ENCODE data around the gene GSN. TPM values are rescaled to one million over a fixed set of nuclear protein-coding genes. Genes with fewer than 3 reads are reported as not detected.
A peak's percentile ranks its signal among the peaks of the same experiment; 100 is the strongest.

The GSN gene
- total RNA-seq, 1 experiment from 2014 or later, result 278 TPM

DNA sequence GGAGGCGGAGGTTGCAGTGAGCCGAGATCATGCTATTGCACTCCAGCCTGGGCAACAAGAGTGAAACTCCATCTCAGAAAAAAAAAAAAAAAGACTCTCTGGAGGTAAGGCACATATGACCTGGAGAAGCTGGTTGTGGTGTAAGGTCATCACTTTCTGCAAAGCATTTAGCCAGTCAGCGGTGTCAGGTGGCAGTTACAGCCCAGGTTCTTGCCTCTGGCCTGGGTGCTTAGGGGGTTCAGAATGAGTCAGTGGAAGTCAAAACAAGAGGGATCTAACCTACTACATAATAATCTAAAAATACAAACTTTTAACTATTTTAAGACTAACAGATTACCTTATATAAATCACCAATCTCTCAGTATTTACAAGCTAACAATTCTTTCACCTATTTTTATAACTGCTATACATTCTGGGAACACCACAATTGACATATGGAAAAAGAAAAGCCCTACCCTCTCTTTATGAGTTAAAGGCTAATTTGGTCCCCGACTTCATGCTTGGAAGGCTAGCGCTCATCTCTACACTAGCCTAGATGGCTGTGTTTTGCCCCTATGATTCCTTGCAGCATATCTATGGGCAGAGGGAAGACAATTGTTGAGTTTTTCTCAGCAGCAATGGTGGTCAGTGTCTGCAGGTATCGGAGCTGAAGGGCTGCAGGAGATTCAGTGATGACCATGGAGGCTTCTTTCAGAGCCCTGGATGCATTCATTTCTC, 72.9 kb downstream of the GSN start:
- TSS peak; percentile 80 for BruUV-seq (replicated peaks)
- POLR2A ChIA-PET, result no interaction called here
- ATAC-seq, result no peak

DNA sequence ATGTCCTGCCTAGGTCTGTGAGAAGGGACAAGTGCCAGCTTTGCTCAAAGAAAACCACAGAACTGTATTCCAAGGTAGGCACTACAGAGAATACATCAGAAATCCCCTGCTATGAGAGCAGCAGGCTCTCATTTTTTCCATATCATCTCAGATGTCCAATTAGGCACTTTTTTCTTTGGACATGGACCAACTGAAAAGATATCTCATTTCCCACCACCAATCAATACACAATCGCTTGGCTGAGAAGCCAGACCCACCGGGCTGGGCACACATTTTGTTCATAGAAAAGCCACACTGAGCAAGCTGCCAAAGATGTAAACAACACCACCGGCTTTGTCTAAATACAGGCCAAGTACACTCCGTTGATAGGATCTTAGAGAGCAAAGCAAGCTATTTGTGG, 76.2 kb downstream of the GSN start:
- no peak overlapping the region for H3K4me3 ChIP-seq (ENCODE audit: low read depth in 2 of 2, low read length in 2 of 2)
- in situ Hi-C loops (cut with HindIII; ENCODE audit: low pct_unique_long_range_greater_than_20kb, low sequenced_read_pairs), result no loop called here
- ChIA-PET POLR2A (interaction anchor here (0.5 kb wide), 1 partner anchor 17 kb away, joined by 13 read pairs; no protein-coding TSS in a partner anchor), CTCF (no interaction called here)
- TF ChIP-seq SIN3A (IDR thresholded peaks at IDR 0.05; ENCODE audit: borderline replicate concordance, insufficient read depth, low read depth, low read length) (no peak), POLR2AphosphoS5 (IDR thresholded peaks at IDR 0.05; ENCODE audit: low read depth, low read length) (no peak), TCF7L2 (IDR thresholded peaks at IDR 0.05; ENCODE audit: low read depth, low read length) (no peak)
- TF ChIP-seq, protein P1, sequence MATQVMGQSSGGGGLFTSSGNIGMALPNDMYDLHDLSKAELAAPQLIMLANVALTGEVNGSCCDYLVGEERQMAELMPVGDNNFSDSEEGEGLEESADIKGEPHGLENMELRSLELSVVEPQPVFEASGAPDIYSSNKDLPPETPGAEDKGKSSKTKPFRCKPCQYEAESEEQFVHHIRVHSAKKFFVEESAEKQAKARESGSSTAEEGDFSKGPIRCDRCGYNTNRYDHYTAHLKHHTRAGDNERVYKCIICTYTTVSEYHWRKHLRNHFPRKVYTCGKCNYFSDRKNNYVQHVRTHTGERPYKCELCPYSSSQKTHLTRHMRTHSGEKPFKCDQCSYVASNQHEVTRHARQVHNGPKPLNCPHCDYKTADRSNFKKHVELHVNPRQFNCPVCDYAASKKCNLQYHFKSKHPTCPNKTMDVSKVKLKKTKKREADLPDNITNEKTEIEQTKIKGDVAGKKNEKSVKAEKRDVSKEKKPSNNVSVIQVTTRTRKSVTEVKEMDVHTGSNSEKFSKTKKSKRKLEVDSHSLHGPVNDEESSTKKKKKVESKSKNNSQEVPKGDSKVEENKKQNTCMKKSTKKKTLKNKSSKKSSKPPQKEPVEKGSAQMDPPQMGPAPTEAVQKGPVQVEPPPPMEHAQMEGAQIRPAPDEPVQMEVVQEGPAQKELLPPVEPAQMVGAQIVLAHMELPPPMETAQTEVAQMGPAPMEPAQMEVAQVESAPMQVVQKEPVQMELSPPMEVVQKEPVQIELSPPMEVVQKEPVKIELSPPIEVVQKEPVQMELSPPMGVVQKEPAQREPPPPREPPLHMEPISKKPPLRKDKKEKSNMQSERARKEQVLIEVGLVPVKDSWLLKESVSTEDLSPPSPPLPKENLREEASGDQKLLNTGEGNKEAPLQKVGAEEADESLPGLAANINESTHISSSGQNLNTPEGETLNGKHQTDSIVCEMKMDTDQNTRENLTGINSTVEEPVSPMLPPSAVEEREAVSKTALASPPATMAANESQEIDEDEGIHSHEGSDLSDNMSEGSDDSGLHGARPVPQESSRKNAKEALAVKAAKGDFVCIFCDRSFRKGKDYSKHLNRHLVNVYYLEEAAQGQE (IDR thresholded peaks at IDR 0.05; ENCODE audit: insufficient read depth in 1 of 2, low read depth in 2 of 2, low read length in 1 of 2), result no peak
- TF ChIP-seq, protein P2, sequence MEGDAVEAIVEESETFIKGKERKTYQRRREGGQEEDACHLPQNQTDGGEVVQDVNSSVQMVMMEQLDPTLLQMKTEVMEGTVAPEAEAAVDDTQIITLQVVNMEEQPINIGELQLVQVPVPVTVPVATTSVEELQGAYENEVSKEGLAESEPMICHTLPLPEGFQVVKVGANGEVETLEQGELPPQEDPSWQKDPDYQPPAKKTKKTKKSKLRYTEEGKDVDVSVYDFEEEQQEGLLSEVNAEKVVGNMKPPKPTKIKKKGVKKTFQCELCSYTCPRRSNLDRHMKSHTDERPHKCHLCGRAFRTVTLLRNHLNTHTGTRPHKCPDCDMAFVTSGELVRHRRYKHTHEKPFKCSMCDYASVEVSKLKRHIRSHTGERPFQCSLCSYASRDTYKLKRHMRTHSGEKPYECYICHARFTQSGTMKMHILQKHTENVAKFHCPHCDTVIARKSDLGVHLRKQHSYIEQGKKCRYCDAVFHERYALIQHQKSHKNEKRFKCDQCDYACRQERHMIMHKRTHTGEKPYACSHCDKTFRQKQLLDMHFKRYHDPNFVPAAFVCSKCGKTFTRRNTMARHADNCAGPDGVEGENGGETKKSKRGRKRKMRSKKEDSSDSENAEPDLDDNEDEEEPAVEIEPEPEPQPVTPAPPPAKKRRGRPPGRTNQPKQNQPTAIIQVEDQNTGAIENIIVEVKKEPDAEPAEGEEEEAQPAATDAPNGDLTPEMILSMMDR (IDR thresholded peaks at IDR 0.05), result no peak
- no peak for DNase-seq (ENCODE audit: low read depth, low spot score)
- no peaks in the 10 kb centered on the region for H3K27me3 ChIP-seq (ENCODE audit: control insufficient read depth, insufficient read depth, low read length)
- no peak overlapping the region for H3K27ac ChIP-seq (ENCODE audit: low read length)
- H3K9me3 ChIP-seq (ENCODE audit: control insufficient read depth, insufficient read depth, low read depth, low read length), result no peaks in the 10 kb centered on the region
- ATAC-seq, result no peak
- no TSS peak for BruUV-seq (replicated peaks)
- H3K36me3 ChIP-seq (ENCODE audit: control insufficient read depth, insufficient read depth, low read length), result peaks cover 10% of the 10 kb centered on the region
- no peaks in the 10 kb centered on the region for H3K4me1 ChIP-seq (ENCODE audit: control insufficient read depth, insufficient read depth, low read length)
- intact Hi-C loops (cut with micrococcal nuclease; ENCODE audit: unreplicated experiment), result no loop called here

More for the DNA sequence above, 72.9 kb downstream of the GSN start:
- no peaks in the 10 kb centered on the region for H3K27me3 ChIP-seq (ENCODE audit: control insufficient read depth, insufficient read depth, low read length)
- H3K27ac ChIP-seq (ENCODE audit: low read length), result no peak overlapping the region
- in situ Hi-C loops (cut with HindIII; ENCODE audit: low pct_unique_long_range_greater_than_20kb, low sequenced_read_pairs) (no loop called here), intact Hi-C loops (cut with micrococcal nuclease; ENCODE audit: unreplicated experiment) (no loop called here)
- no peaks in the 10 kb centered on the region for H3K4me1 ChIP-seq (ENCODE audit: control insufficient read depth, insufficient read depth, low read length)
- no peaks in the 10 kb centered on the region; the same call in 1 of the 2 replicates for H3K36me3 ChIP-seq (ENCODE audit: control insufficient read depth, insufficient read depth, low read length)
- no peaks in the 10 kb centered on the region for H3K9me3 ChIP-seq (ENCODE audit: control insufficient read depth, insufficient read depth, low read depth, low read length)
- H3K4me3 ChIP-seq (ENCODE audit: low read depth in 2 of 2, low read length in 2 of 2), result no peak overlapping the region
- TF ChIP-seq, protein P2 (IDR thresholded peaks at IDR 0.05), result no peak
- TF ChIP-seq TCF7L2 (IDR thresholded peaks at IDR 0.05; ENCODE audit: low read depth, low read length) (no peak), POLR2AphosphoS5 (IDR thresholded peaks at IDR 0.05; ENCODE audit: low read depth, low read length) (no peak), SIN3A (IDR thresholded peaks at IDR 0.05; ENCODE audit: borderline replicate concordance, insufficient read depth, low read depth, low read length) (no peak)
- TF ChIP-seq, protein P1 (IDR thresholded peaks at IDR 0.05; ENCODE audit: insufficient read depth in 1 of 2, low read depth in 2 of 2, low read length in 1 of 2), result no peak
- DNase-seq (ENCODE audit: low read depth, low spot score), result no peak
- CTCF ChIA-PET, result interaction anchor here (0.6 kb wide), 1 partner anchor 20 kb away, joined by 3 read pairs; no protein-coding TSS in a partner anchor
